K562 (cell line): ENCODE data around the gene PPM1G. TPM values are rescaled to one million over a fixed set of nuclear protein-coding genes. Genes with fewer than 3 reads are reported as not detected.

Experiments
- ATAC-seq: fragments of 200-7000 bp; cut with Tn5 transposase; 3 replicates; pipeline ENCODE4 v1.9.1; 2020; ENCODE audit warnings: moderate library complexity
- BruUV-seq: library from RNA; stranded (reverse); fragments of 400-500 nt; replicated peaks from 2 replicates; lab custom pipeline; 2021; lab: Mats Ljungman, UMichigan
- CTCF ChIA-PET: fragments of 300-600 bp; formaldehyde crosslinking; extraction: SDS; loops from one replicate; lab custom pipeline; 2021; ENCODE audit warnings: low intra/inter-chr PET ratio; lab: Yijun Ruan, JAX
- POLR2A ChIA-PET: fragments of 300-600, 350-650 bp; sonication (Branson Sonifier 250); formaldehyde crosslinking; extraction: SDS; loops from one replicate; lab custom pipeline; 2021; ENCODE audit warnings: antibody characterized with exemption, inconsistent platforms; lab: Yijun Ruan, JAX
- DNase-seq, 4 experiments: peaks; one replicate each; pipeline versions ENCODE4 v3.0.0 to v3.0.0-alpha.2; 2011 to 2018; ENCODE audit warnings: low spot score in 3 of 4, mixed read lengths in 3 of 4; ENCODE audit errors: extremely low read depth in 1 of 4
- FAIRE-seq: peaks from 2 replicates; lab custom pipeline; 2011; peaks lifted over from hg19 to GRCh38; lab: Jason Lieb, UNC
- H2AFZ ChIP-seq: 2 replicates; pipeline ENCODE4 v1.6.0; 2011; ENCODE audit warnings: low read depth, low read length, control low read depth, inconsistent platforms
- H3K27ac ChIP-seq: fragments of 200-600 bp; 3 replicates; pipeline ENCODE4 v1.8.0; 2011; ENCODE audit warnings: low read depth, mild to moderate bottlenecking, control low read depth, inconsistent platforms, low read length, moderate library complexity, mixed read lengths; ENCODE audit errors: extremely low read depth
- H3K27me3 ChIP-seq, 2 experiments: fragments of 300-600 bp in 1 of 2; 2 replicates in 1 of 2; 3 replicates in 1 of 2; pipeline versions ENCODE4 v1.6.0 to v1.8.0; 2011; ENCODE audit warnings: inconsistent platforms in 2 of 2, low read length in 2 of 2, mild to moderate bottlenecking in 1 of 2, mixed read lengths in 1 of 2, moderate library complexity in 1 of 2; ENCODE audit not compliant: control insufficient read depth in 2 of 2, insufficient read depth in 2 of 2
- H3K36me3 ChIP-seq: fragments of 300-600 bp; 3 replicates; pipeline ENCODE4 v1.8.0; 2011; ENCODE audit warnings: mild to moderate bottlenecking, low read length, inconsistent platforms; ENCODE audit not compliant: control insufficient read depth, insufficient read depth
- H3K4me1 ChIP-seq, 2 experiments: fragments of 200-600 bp in 1 of 2; replicated peaks in 1 of 2; 2 replicates in 1 of 2; 3 replicates in 1 of 2; pipeline versions ENCODE4 v1.5.1 to v1.8.0; 2011; ENCODE audit warnings: inconsistent platforms in 2 of 2, low read length in 2 of 2, mild to moderate bottlenecking in 1 of 2, mixed read lengths in 1 of 2, moderate library complexity in 1 of 2; ENCODE audit not compliant: control insufficient read depth in 2 of 2, insufficient read depth in 2 of 2
- H3K4me2 ChIP-seq: 2 replicates; pipeline ENCODE4 v1.6.1; 2011; ENCODE audit warnings: low read length, control low read depth, inconsistent platforms, mixed read lengths; ENCODE audit not compliant: insufficient read depth
- H3K4me3 ChIP-seq: fragments of 200-600 bp; sonication (generic), shearing (Covaris generic); 2 replicates; pipeline ENCODE4 v1.5.1; 2016; ENCODE audit warnings: control low read depth, inconsistent platforms
- H3K79me2 ChIP-seq: fragments of 200-600 bp; 3 replicates; pipeline ENCODE4 v1.8.0; 2011; ENCODE audit warnings: low read length, inconsistent platforms; ENCODE audit not compliant: control insufficient read depth, insufficient read depth
- H3K9ac ChIP-seq, 2 experiments: 2 replicates each; pipeline versions ENCODE4 v1.6.0 to v1.6.1; 2011; ENCODE audit warnings: low read depth in 2 of 2, low read length in 2 of 2, control low read depth in 1 of 2, inconsistent platforms in 1 of 2, mild to moderate bottlenecking in 1 of 2, mixed read lengths in 1 of 2; ENCODE audit not compliant: insufficient read depth in 1 of 2
- H3K9me1 ChIP-seq: one replicate; pipeline ENCODE4 v1.6.0; 2011; ENCODE audit warnings: inconsistent platforms, mild to moderate bottlenecking, low read length, moderate library complexity; ENCODE audit not compliant: control insufficient read depth, insufficient read depth
- H3K9me3 ChIP-seq: replicated peaks from 2 replicates; pipeline ENCODE4 v1.5.1; 2011; ENCODE audit warnings: low read depth, low read length, inconsistent platforms; ENCODE audit not compliant: control insufficient read depth, insufficient read depth
- H4K20me1 ChIP-seq: replicated peaks from 2 replicates; pipeline ENCODE4 v1.6.1; 2011; ENCODE audit warnings: low read length, inconsistent platforms, mixed read lengths; ENCODE audit not compliant: control insufficient read depth, insufficient read depth
- C11orf30 ChIP-seq: fragments of 450-650 bp; IDR thresholded peaks from 2 replicates; pipeline ENCODE4 v1.6.1; 2016; ENCODE audit warnings: low read depth, mild to moderate bottlenecking
- MAFG ChIP-seq: fragments of 450-650 bp; conservative IDR thresholded peaks from 2 replicates; pipeline ENCODE4 v1.6.1; 2016; ENCODE audit warnings: missing genetic modification characterization, missing compliant biosample characterization
- ZNF12 ChIP-seq: sonication (generic); formaldehyde crosslinking; IDR thresholded peaks from 2 replicates; pipeline ENCODE4 v1.4.0; 2020; ENCODE audit warnings: mild to moderate bottlenecking, missing genetic modification reagents
- ZNF121 ChIP-seq: sonication (generic); formaldehyde crosslinking; conservative IDR thresholded peaks from 2 replicates; pipeline ENCODE4 v1.8.0; 2022; ENCODE audit warnings: missing genetic modification reagents
- ZNF316 ChIP-seq: fragments of 450-650 bp; IDR thresholded peaks from 2 replicates; pipeline ENCODE4 v1.6.1; 2016
- WGBS: fragments of 100-300 bp; shearing (Covaris generic); methylation state at CpG from one replicate; pipeline ENCODE4 v1.1.6; 2016; ENCODE audit warnings: low coverage, mixed read lengths; ENCODE audit not compliant: insufficient coverage; ENCODE audit errors: missing lambda C conversion rate; 5-methylcytosine and 5-hydroxymethylcytosine counted together
- in situ Hi-C: fragments of 300-500 bp; cut with MboI; formaldehyde crosslinking; loops from 4 replicates; pipeline ENCODE4 v1.15.0; 2018; ENCODE audit warnings: inconsistent platforms, mixed read lengths
- intact Hi-C: fragments of 100-400 bp; cut with micrococcal nuclease; formaldehyde crosslinking; loops from 2 replicates; pipeline ENCODE4 v1.14.2; 2022
- polyA plus RNA-seq, 8 experiments: library from polyadenylated mRNA; depleted of rRNA in 4 of 8; stranded (reverse) in 5 of 8; unstranded in 3 of 8; fragments of >200 nt; fragmentation: Nextera tagmentation in 2 of 8; fragmentation: Illumina TruSeq in 1 of 8; extraction: Ambion mirVana in 2 of 8; extraction: Trizol in 1 of 8; gene quantifications; 2 replicates each; pipeline versions ENCODE4 v1.2.1 to v1.2.3, GENCODE V29; 2011 to 2014; ENCODE audit warnings: inconsistent platforms in 1 of 8, missing spikeins in 1 of 8
- total RNA-seq, 7 experiments: library from RNA; depleted of rRNA in 6 of 7; stranded (reverse); fragments of >200 nt in 6 of 7; fragmentation: Illumina TruSeq in 2 of 7; extraction: Trizol in 2 of 7; gene quantifications; 2 replicates each; pipeline versions ENCODE4 v1.2.1 to v1.2.3, GENCODE V29; 2011 to 2021; ENCODE audit warnings: low replicate concordance in 1 of 7
- TF ChIP-seq, protein P1 (sequence below): fragments of 250-450 bp; sonication (Bioruptor Pico); IDR thresholded peaks from 2 replicates; pipeline ENCODE4 v1.5.0; 2021; ENCODE audit warnings: mild to moderate bottlenecking, borderline replicate concordance
- TF ChIP-seq, protein P2 (sequence below), 2 experiments: IDR thresholded peaks; 2 replicates each; pipeline ENCODE4 v1.6.1; 2012; ENCODE audit warnings: improper control_type of control experiment in 2 of 2, low read depth in 2 of 2, low read length in 2 of 2, borderline replicate concordance in 1 of 2

PPM1G gene
- total and polyA plus RNA-seq, 9 of the 15 experiments (the other 6 are each of a cell fraction or from before 2014, with no cell fraction given): 61.7 to 230 (median 153) TPM

DNA sequence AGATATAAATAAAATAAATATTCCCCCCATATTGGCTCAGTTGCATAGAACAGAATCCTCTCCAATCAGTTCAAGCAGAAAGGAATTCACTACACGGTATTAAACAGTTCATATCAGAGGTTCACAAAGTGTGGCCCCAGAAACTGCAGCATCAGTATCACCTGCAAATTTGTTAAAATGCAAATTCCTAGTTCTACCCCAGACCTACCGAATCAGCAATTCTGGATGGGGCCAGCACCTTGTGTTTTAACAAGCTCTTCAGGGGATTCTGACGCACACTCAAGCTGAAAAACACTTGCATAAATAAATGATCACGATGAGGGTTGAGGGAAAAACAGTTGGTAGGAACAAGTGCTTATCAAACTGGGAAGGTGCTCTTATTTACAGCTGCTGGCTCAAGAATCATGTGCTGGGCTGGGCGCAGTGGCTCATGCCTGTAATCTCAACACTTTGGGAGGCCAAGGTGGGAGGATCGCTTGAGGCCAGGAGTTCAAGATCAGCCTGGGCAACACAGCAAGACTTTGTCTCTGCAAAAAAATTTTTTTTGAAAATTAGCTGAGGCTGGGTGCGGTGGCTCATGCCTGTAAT lies 59.2 kb downstream of the PPM1G start:
- Histone ChIP-seq H3K27ac (no peak overlapping the region), H3K4me3 (no peak overlapping the region)
- TF ChIP-seq, protein P1, sequence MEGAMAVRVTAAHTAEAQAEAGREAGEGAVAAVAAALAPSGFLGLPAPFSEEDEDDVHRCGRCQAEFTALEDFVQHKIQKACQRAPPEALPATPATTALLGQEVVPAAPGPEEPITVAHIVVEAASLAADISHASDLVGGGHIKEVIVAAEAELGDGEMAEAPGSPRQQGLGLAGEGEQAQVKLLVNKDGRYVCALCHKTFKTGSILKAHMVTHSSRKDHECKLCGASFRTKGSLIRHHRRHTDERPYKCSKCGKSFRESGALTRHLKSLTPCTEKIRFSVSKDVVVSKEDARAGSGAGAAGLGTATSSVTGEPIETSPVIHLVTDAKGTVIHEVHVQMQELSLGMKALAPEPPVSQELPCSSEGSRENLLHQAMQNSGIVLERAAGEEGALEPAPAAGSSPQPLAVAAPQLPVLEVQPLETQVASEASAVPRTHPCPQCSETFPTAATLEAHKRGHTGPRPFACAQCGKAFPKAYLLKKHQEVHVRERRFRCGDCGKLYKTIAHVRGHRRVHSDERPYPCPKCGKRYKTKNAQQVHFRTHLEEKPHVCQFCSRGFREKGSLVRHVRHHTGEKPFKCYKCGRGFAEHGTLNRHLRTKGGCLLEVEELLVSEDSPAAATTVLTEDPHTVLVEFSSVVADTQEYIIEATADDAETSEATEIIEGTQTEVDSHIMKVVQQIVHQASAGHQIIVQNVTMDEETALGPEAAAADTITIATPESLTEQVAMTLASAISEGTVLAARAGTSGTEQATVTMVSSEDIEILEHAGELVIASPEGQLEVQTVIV (CRISPR knock-in tag): no peak
- no peak for TF ChIP-seq ZNF12
- TF ChIP-seq MAFG (tag): peak; percentile 19
- peak; percentile 41; the same call in 1 of the 2 replicates for TF ChIP-seq ZNF316
- peak; percentile 58 for TF ChIP-seq C11orf30
- TF ChIP-seq, protein P2, sequence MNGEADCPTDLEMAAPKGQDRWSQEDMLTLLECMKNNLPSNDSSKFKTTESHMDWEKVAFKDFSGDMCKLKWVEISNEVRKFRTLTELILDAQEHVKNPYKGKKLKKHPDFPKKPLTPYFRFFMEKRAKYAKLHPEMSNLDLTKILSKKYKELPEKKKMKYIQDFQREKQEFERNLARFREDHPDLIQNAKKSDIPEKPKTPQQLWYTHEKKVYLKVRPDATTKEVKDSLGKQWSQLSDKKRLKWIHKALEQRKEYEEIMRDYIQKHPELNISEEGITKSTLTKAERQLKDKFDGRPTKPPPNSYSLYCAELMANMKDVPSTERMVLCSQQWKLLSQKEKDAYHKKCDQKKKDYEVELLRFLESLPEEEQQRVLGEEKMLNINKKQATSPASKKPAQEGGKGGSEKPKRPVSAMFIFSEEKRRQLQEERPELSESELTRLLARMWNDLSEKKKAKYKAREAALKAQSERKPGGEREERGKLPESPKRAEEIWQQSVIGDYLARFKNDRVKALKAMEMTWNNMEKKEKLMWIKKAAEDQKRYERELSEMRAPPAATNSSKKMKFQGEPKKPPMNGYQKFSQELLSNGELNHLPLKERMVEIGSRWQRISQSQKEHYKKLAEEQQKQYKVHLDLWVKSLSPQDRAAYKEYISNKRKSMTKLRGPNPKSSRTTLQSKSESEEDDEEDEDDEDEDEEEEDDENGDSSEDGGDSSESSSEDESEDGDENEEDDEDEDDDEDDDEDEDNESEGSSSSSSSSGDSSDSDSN (IDR thresholded peaks at IDR 0.05; ENCODE audit: borderline replicate concordance in 1 of 2, low read depth in 2 of 2, low read length in 2 of 2): no peak
- TF ChIP-seq ZNF121 (CRISPR knock-in tag): peak; percentile 34; the same call in 1 of the 2 replicates
- TF ChIP-seq, all 486 proteins: peak for 4
- peaks cover 91% of the 10 kb centered on the region for H3K79me2 ChIP-seq
- no peak overlapping the region; a peak in 1 of 4 replicates for H3K9ac ChIP-seq
- 69% methylated on average over 7 of the region's 7 CpGs for whole genome bisulfite sequencing
- no peaks in the 10 kb centered on the region for H4K20me1 ChIP-seq
- BruUV-seq: no TSS peak
- H3K9me3 ChIP-seq: no peaks in the 10 kb centered on the region
- FAIRE-seq (no peak), DNase-seq (no peak), ATAC-seq (no peak)
- H3K9me1 ChIP-seq: no peaks in the 10 kb centered on the region
- in situ Hi-C loops: no loop called here
- peaks cover 8 to 12% of the 10 kb centered on the region in 2 experiments; a peak in 4 of 5 replicates for H3K4me1 ChIP-seq
- H3K27me3 ChIP-seq: no peaks in the 10 kb centered on the region
- ChIA-PET CTCF (no interaction called here), POLR2A (interaction anchor here (0.6 to 1.7 kb wide), 4 partner anchors 13 to 144 kb away, joined by 3 to 9 read pairs (median 4); no protein-coding TSS in a partner anchor)
- no peak overlapping the region for H3K4me2 ChIP-seq
- intact Hi-C loops: no loop called here
- H3K36me3 ChIP-seq: peaks cover 18% of the 10 kb centered on the region; the same call in 2 of the 3 replicates
- H2AFZ ChIP-seq: no peak overlapping the region
